Measurements from ENCODE around the gene TPRN.

DNA sequence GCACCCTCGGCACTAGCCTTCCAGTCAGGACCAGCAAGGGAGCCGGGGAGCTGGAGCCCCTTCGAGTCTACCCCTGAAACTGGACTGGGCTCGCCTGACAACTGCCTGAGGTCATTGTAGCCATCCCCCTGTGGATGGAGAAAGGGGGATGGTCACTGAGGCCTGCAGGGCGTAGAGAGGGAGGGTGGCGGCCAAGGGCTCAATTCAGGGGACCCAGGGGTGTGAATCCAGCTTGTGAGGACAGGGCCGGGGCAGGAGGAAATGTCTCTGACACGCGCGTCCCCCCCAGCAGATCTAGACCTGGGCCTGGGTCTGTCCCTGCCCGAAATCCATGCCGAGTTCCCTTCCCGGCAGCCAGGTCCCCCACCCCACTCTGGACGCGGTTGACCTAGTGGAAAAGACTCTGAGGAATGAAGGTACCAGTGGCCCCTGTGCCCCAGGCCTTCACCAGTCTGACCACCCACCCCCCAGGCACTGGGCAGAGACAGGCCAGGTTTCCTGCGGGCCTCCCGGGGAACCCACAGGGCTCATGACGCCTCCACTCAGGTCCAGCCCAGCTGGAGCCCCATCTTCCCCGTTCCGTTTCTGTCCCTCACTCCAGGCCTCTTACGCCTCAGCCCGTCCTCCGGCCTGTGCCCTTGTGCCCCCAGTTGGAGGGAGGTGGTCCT lies 31.0 kb upstream of the TPRN start:
- TF ChIP-seq YY1 (IDR thresholded peaks at IDR 0.05; ENCODE audit: insufficient read depth, insufficient read length) (no peak), ZNF274 (IDR thresholded peaks at IDR 0.05; ENCODE audit: low read depth, low read length) (no peak)
